ES-I3 (cell line): ENCODE data around the gene DPP7.
"Not testable (repeated sequence)": the region's sequence is repeated elsewhere in the genome, so short reads cannot be mapped to it uniquely, and the experiment has no call there.

Experiments used
- H3K36me3 ChIP-seq: 2 replicates; pipeline ENCODE4 v1.6.1; 2013; ENCODE audit warnings: mild to moderate bottlenecking, low read length, control low read depth, moderate library complexity; ENCODE audit not compliant: insufficient read depth
- H3K4me1 ChIP-seq: 2 replicates; pipeline ENCODE4 v1.6.1; 2013; ENCODE audit warnings: mild to moderate bottlenecking, control low read depth, low read length; ENCODE audit not compliant: insufficient read depth
- H3K9ac ChIP-seq: 2 replicates; pipeline ENCODE4 v1.6.1; 2013; ENCODE audit warnings: low read depth, mild to moderate bottlenecking, low read length, moderate library complexity
- H3K9me3 ChIP-seq: 2 replicates; pipeline ENCODE4 v1.6.1; 2013; ENCODE audit warnings: mild to moderate bottlenecking, low read length, moderate library complexity; ENCODE audit not compliant: control insufficient read depth, insufficient read depth

Gene DPP7

GRCh38 chr9:137141050-137141810 lies 26.7 kb upstream of the DPP7 start:
- Histone ChIP-seq H3K9me3 (no peaks in the 10 kb centered on the region), H3K36me3 (no peaks in the 10 kb centered on the region), H3K9ac (no peak overlapping the region), H3K4me1 (no peaks in the 10 kb centered on the region; the same call in 1 of the 2 replicates)

GRCh38 chr9:137140151-137141012 lies 25.8 kb upstream of the DPP7 start:
- no peaks in the 10 kb centered on the region for H3K9me3 ChIP-seq
- no peaks in the 10 kb centered on the region for H3K36me3 ChIP-seq
- no peak overlapping the region for H3K9ac ChIP-seq
- no peaks in the 10 kb centered on the region; the same call in 1 of the 2 replicates for H3K4me1 ChIP-seq

GRCh38 chr9:137139468-137140150 lies 25.1 kb upstream of the DPP7 start:
- no peaks in the 10 kb centered on the region for H3K9me3 ChIP-seq
- H3K36me3 ChIP-seq: no peaks in the 10 kb centered on the region
- no peaks in the 10 kb centered on the region; the same call in 1 of the 2 replicates for H3K4me1 ChIP-seq
- H3K9ac ChIP-seq: no peak overlapping the region

- H3K36me3 ChIP-seq: no peaks in the 10 kb centered on the region
- H3K4me1 ChIP-seq: no peaks in the 10 kb centered on the region; the same call in 1 of the 2 replicates
- no peak within 1 kb of the TSS for H3K9ac ChIP-seq
Measured at GRCh38 chr9:137138722-137139467, 24.4 kb upstream of the DPP7 start, which contains the start of gene GRIN1. Gene GRIN1, plus strand, starts transcription at chr9:137139154. Its CDS starts 333 bp downstream, at chr9:137139487.

GRCh38 chr9:137138058-137138721 lies 23.7 kb upstream of the DPP7 start:
- H3K36me3 ChIP-seq: no peaks in the 10 kb centered on the region
- no peak overlapping the region for H3K9ac ChIP-seq
- no peaks in the 10 kb centered on the region for H3K9me3 ChIP-seq
- no peaks in the 10 kb centered on the region; the same call in 1 of the 2 replicates for H3K4me1 ChIP-seq

More at GRCh38 chr9:137138722-137139467, 24.4 kb upstream of the DPP7 start, which contains the start of gene GRIN1:
- no peaks in the 10 kb centered on the region for H3K9me3 ChIP-seq

GRCh38 chr9:137136881-137137607 lies 22.5 kb upstream of the DPP7 start:
- Histone ChIP-seq H3K9me3 (no peaks in the 10 kb centered on the region), H3K36me3 (no peaks in the 10 kb centered on the region), H3K4me1 (no peaks in the 10 kb centered on the region; the same call in 1 of the 2 replicates), H3K9ac (no peak overlapping the region)

- Histone ChIP-seq H3K9ac (no peak overlapping the region), H3K36me3 (no peaks in the 10 kb centered on the region), H3K9me3 (no peaks in the 10 kb centered on the region), H3K4me1 (no peaks in the 10 kb centered on the region; the same call in 1 of the 2 replicates)
Measured at GRCh38 chr9:137136261-137136880, 21.8 kb upstream of the DPP7 start.

GRCh38 chr9:137135154-137135553 lies 20.6 kb upstream of the DPP7 start:
- not testable (repeated sequence) for H3K36me3 ChIP-seq, H3K9ac ChIP-seq, H3K9me3 ChIP-seq, H3K4me1 ChIP-seq

- no peaks in the 10 kb centered on the region; the same call in 1 of the 2 replicates for H3K4me1 ChIP-seq
- H3K9me3 ChIP-seq: no peaks in the 10 kb centered on the region
Measured at GRCh38 chr9:137134191-137134590, 19.7 kb upstream of the DPP7 start.

GRCh38 chr9:137130176-137130755 lies 15.7 kb upstream of the DPP7 start:
- H3K9me3 ChIP-seq: no peaks in the 10 kb centered on the region
- no peaks in the 10 kb centered on the region for H3K36me3 ChIP-seq
- peak overlapping the region; percentile 59 for H3K9ac ChIP-seq
- peaks cover 8% of the 10 kb centered on the region for H3K4me1 ChIP-seq

More at GRCh38 chr9:137134191-137134590, 19.7 kb upstream of the DPP7 start:
- Histone ChIP-seq H3K36me3 (no peaks in the 10 kb centered on the region), H3K9ac (no peak overlapping the region)

- H3K9me3 ChIP-seq: no peaks in the 10 kb centered on the region
- H3K9ac ChIP-seq: peak overlapping the region; percentile 59
- H3K4me1 ChIP-seq: peaks cover 8% of the 10 kb centered on the region
- H3K36me3 ChIP-seq: no peaks in the 10 kb centered on the region
Measured at GRCh38 chr9:137129456-137130175, 15.1 kb upstream of the DPP7 start.
